Kidney glomerular epithelial cell (primary cell): Measurements from ENCODE around the gene NKD1.
A peak's percentile ranks its signal among the peaks of the same experiment; 100 is the strongest.
"Not testable (repeated sequence)": the region's sequence is repeated elsewhere in the genome, so short reads cannot be mapped to it uniquely, and the experiment has no call there.

Experiments used
- DNase-seq: peaks from one replicate; lab custom pipeline; 2025; lab: John Stamatoyannopoulos, UW

The NKD1 gene, protein sequence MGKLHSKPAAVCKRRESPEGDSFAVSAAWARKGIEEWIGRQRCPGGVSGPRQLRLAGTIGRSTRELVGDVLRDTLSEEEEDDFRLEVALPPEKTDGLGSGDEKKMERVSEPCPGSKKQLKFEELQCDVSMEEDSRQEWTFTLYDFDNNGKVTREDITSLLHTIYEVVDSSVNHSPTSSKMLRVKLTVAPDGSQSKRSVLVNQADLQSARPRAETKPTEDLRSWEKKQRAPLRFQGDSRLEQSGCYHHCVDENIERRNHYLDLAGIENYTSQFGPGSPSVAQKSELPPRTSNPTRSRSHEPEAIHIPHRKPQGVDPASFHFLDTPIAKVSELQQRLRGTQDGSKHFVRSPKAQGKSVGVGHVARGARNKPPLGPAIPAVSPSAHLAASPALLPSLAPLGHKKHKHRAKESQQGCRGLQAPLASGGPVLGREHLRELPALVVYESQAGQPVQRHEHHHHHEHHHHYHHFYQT

GRCh38 chr16:50548125-50548908 is at the start of gene NKD1:
Gene NKD1 (plus strand): TSS chr16:50548396. CDS start chr16:50548554, 158 bp downstream.
- DNase-seq: peak; percentile 4

GRCh38 chr16:50498431-50499155 is 49.6 kb upstream of the NKD1 start:
- no peak for DNase-seq

DNA sequence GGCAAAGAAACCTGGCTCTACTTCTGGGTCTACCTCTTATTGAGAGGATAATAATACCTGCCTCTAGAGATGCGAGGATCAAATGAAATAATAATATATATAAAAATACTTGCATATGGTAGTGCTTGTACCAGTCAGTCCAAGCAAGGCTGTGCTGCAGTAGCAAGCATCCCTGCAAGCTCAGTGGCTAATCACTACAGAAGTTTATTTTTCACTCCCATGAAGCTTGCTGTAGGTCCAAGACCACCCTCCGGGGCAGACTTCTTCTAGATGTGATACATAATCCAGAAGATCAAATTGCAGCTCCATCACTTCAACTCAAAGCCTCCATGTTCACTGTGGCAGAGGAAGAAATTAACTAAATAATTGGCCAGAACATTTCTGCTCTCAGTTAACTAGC is 48.9 kb upstream of the NKD1 start:
- DNase-seq: no peak

DNA sequence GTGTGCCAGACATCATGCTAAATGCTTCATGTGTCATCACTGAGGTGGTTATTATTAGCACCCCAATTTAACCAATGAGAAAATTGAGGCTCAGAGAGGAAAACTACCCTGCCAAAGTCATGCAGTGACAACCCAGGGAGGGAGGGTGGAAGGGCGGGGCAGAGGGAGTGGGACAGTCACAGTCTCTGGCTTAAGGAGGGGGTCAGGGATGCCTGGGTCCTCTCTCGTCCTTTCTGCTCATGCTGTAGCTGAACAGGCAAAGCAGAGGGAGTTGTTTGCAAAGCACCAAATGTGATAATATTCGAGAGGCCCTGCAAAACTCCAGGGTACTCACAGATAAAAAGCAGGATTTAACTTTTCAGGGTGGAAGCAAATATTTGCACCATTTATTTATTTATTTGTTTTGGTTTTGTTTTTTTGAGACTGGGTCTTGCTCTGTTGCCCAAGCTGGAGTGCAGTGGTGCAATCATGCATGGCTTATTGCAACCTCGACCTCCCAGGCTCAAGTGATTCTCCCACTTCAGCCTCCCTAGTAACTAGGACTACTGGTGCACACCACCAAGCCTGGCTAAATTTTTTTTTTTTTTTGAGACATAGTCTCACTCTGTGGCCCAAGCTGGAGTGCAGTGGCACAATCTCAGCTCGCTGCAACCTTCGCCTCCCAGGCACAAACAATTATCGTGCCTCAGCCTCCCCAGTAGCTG is 47.9 kb upstream of the NKD1 start:
- DNase-seq: no peak

- DNase-seq: no peak
Observed at GRCh38 chr16:50501251-50501650, 46.9 kb upstream of the NKD1 start.

GRCh38 chr16:50501986-50502615 is 46.1 kb upstream of the NKD1 start:
- DNase-seq: no peak

DNA sequence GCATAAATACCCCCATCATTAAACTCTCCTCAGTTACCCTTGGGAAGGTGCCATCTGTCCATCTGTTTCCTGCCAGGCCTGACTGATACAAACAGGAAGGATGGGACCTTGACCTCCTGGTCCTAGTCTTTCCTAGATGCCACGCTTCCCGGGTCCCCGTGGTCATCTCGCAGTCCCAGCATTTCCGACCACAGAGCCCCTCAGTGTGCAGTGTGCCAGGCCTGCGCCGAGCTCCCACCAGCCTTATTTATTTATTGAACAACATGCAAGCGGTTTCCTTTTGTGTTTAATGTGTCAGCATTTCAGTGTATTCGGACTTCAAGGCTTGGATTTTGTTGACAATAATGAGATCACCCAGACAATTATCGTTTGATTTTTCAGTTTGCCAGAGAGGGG is 45.6 kb upstream of the NKD1 start:
- DNase-seq: no peak

GRCh38 chr16:50503868-50504531 is 44.2 kb upstream of the NKD1 start:
- DNase-seq: not testable (repeated sequence)

- DNase-seq: no peak
Observed at GRCh38 chr16:50505115-50505514, 43.1 kb upstream of the NKD1 start.

DNA sequence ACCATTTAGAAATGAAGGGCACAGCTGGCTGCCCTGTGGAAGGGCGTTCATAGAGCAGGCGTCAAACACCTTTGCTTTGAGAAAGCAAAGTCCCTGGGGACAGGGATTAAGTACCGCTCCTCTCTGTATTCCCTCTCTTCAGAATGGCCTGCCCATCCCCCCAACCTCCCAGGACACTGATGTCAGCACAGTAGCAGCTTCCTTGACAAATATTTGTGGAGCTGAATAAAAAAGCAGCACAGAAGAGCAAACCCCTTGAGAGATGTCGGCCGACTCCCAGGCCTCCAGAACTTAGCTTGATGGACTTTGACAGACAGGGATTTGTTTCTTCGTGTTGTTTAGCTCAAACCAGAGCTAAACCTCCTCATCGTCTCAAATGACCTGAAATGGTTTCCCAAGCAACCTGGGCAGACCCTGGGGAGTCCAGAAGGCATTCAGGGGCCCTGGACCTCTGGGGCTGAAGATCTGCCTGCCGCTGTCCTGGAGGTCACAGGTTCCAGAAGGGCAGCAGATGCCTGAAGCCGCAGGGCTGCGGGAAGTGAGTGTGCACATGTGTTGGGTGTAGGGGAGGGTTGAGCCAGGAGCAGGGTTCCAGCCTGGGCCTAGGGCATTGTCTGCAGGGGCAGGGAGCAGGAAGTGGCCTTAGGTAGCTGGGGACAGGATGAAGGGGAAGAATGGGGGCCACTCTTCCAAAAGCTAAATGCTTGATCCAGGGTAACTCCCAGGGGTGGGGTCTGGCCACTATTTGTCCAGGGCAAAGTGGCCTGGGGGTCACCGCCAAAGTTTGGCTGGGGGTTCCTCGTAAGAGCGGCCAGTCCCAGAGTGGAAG is 42.3 kb upstream of the NKD1 start:
- DNase-seq: no peak

DNA sequence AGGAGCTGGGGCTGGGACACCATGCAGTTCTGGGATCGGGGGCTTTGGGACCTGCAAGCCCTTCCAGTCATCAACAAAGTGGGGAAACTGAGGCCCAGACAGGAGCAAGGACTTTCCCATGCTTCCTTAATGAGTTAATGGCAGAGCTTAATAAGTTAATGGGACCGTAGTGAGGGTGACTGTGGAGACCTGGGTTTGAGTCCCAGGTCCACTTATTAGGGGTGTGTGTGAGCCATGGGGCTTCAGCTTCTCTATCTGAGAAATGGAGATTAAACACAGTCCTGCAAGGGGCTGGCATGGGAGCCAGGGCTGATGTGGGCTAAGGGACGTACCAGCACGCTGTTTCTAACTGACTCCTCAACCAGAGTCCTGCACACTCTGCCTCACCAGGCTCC is 41.7 kb upstream of the NKD1 start:
- DNase-seq: no peak

GRCh38 chr16:50507397-50507796 is 40.8 kb upstream of the NKD1 start:
- DNase-seq: no peak

- DNase-seq: no peak
Observed at GRCh38 chr16:50509521-50510341, 38.5 kb upstream of the NKD1 start.

DNA sequence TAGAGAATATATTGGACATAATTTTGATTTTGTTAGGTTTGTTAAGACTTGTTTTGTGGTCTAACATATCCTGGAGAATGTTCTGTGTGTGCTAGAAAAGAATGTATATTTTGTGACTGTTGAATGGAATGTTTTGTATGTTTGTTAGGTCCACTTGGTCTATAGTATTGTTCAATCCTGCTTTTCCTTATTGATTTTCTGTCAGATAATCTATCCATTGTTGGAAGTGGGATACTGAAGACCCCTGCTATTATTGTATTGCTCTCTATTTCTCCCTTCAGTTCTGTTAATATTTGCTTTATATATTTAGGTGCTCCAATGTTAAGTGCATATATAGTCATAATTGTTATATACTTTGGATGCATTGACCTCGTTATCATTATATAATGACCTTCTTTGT is 33.0 kb upstream of the NKD1 start:
- DNase-seq: no peak

- no peak for DNase-seq
Observed at GRCh38 chr16:50516401-50516800, 31.8 kb upstream of the NKD1 start.

DNA sequence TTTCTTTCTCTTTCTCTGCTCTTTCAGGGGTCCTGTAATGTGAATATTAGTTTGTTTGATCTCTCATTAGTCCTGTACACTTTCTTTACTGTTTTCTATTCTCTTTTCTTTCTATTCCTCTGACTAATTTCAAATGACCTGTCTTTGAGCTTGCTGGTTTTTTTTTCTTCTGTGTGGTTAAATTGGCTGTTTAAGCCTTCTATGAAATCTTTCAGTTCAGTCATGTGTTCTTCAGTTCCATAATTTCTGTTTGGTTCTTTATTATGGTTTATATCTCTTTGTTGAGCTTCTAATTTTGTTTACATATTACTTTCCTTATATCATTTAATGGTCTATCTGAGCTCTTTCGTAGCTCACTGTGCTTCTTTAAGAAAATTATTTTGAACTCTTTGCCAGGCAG is 31.3 kb upstream of the NKD1 start:
- DNase-seq: no peak

DNA sequence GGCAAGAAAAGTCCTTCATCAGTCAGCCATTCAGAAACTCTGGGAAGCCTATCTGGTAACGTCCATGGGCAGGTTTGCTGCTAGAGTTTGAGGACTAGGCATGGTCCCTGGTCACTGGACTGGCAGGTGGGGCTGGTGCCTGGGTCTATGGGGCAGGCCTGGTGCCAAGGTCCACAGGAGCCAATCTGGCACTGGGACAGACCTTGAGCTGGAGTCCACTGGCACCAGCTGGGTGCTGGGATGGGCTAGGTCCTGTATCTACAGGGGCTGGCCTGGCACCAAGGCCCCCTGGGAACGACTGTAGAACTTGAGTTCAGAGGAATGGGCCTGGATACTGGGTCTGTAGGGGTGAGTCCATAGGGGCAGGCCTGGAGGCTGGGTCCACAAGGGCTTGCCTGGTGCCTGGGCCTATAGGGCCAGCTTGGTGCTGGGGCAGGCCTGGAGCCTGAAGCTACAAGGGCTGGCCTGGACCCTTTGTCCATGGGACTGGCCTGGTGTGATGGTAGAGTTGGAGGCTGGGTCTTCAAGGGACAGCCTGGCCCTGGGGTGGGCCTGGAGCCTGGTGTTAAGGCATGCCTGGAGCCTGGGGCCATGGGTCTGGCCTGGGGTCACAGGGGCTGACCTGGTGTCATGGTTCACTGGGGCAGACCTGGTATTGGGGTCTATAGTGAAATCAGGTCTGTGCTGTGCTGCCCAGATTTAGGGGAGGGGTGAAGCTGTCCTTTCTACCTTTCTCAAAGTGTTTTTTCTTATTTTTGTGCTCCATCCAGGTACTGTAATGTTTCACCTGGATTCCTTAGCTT is 30.5 kb upstream of the NKD1 start:
- DNase-seq: no peak

DNA sequence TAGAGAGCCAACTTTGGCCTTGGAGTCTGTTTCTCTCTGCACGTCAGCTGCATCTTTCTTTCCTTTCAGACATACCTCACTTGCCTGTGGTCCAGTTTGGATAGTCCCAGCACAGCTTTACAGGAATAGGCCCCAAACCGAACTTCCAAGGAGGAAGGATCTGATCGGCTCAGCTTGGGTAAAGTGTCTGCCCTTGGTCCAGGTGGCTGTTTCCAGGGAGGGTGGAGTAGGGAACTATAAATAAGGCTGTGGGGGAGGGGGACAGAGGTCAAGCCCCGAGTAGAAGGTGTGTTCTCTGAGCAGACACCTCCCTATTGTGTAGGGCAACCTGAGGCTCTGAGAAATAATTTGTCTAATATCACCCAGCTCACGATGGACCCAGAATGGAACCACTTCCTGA is 29.2 kb upstream of the NKD1 start:
- no peak for DNase-seq
